ENCODE data around the gene ATF4.

DNA sequence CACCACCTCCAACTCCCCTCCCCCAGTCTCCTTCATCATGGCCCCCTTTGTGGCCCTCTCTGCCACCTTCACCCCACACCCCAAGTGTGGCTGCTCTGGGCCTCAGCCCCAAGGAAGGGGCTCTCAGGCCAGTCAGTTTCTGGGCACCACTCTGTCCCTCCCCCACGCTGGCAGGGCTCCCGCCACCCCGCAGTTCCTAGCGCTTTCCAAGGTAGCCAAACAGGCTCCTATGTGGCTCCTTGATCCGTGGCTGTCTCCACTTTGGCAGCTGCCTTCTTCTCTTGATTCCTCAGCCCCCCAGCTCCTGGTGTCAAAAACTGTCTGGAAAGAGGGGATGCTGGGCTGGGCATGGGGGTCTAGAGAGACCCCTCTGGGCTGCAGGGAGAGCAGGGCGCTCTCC is 39.8 kb downstream of the ATF4 start:
- TF ChIP-seq, protein P1, sequence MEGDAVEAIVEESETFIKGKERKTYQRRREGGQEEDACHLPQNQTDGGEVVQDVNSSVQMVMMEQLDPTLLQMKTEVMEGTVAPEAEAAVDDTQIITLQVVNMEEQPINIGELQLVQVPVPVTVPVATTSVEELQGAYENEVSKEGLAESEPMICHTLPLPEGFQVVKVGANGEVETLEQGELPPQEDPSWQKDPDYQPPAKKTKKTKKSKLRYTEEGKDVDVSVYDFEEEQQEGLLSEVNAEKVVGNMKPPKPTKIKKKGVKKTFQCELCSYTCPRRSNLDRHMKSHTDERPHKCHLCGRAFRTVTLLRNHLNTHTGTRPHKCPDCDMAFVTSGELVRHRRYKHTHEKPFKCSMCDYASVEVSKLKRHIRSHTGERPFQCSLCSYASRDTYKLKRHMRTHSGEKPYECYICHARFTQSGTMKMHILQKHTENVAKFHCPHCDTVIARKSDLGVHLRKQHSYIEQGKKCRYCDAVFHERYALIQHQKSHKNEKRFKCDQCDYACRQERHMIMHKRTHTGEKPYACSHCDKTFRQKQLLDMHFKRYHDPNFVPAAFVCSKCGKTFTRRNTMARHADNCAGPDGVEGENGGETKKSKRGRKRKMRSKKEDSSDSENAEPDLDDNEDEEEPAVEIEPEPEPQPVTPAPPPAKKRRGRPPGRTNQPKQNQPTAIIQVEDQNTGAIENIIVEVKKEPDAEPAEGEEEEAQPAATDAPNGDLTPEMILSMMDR (IDR thresholded peaks at IDR 0.05) = no peak
- TF ChIP-seq POLR2A (IDR thresholded peaks at IDR 0.05) = no peak
- no peak for TF ChIP-seq POLR2AphosphoS5 (IDR thresholded peaks at IDR 0.05)

All from breast epithelium (tissue), 3 donors.